ENCODE data around the gene PARVB. TPM values are rescaled to one million over a fixed set of nuclear protein-coding genes. Genes with fewer than 3 reads are reported as not detected.
A peak's percentile ranks its signal among the peaks of the same experiment; 100 is the strongest.

Gene PARVB
- total and polyA plus RNA-seq, 2 donors (not counting 3 experiments of a cell fraction or from before 2014, with no cell fraction given), result 155 to 162 TPM

DNA sequence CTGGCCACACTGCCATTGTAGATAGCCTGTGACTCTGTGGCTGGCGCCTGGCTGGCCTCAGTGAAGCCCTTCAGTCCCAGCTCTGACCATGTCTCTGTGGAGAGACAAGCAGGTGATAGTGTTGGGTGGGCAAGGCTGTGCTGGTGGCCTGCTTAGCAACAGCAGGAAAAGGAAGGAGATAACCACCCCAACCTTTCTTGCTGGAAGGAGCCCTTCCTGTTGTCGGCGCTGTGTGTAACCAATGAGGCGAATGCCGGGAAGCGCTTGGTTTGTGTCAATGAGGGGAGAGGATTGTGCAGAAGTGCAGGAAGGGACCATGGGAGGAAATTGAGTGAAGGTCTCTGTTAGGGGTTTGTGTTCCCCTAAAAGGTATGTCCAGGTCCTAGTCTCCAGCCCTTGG, 27.3 kb downstream of the PARVB start:
- intact Hi-C loops (cut with micrococcal nuclease) (no loop called here), dilution Hi-C loops (cut with MboI; ENCODE audit: extremely low pct_ligation_motif_present, low sequenced_read_pairs) (no loop called here)
- Histone ChIP-seq H3K27me3 (ENCODE audit: control insufficient read depth in 2 of 2, insufficient read depth in 2 of 2, low read length in 2 of 2) (no peaks in the 10 kb centered on the region), H3K9me1 (replicated peaks; ENCODE audit: control insufficient read depth, extremely low read depth, insufficient read depth, low read length) (no peaks in the 10 kb centered on the region), H3K4me1 (ENCODE audit: control insufficient read depth, extremely low read depth, insufficient read depth, low read length) (peaks cover 25% of the 10 kb centered on the region), H3K4me3 (replicated peaks in 1 of 3; ENCODE audit: insufficient read depth in 1 of 3, low read depth in 1 of 3, low read length in 3 of 3) (no peak overlapping the region), H3K36me3 (ENCODE audit: control insufficient read depth in 2 of 2, extremely low read depth in 1 of 2, insufficient read depth in 2 of 2, low read length in 2 of 2) (no peaks in the 10 kb centered on the region), H3K9ac (replicated peaks; ENCODE audit: extremely low read depth, insufficient read depth, low read length) (no peak overlapping the region), H3K4me2 (ENCODE audit: insufficient read depth, low read length) (no peak overlapping the region), H3K79me2 (ENCODE audit: control insufficient read depth, insufficient read depth, low read length) (peaks cover 87% of the 10 kb centered on the region), H3K27ac (ENCODE audit: insufficient read depth, low read depth, low read length) (no peak overlapping the region), H4K20me1 (replicated peaks; ENCODE audit: control insufficient read depth, extremely low read depth, insufficient read depth, low read length) (no peaks in the 10 kb centered on the region), H3K9me3 (replicated peaks; ENCODE audit: control insufficient read depth, insufficient read depth, low read length) (no peaks in the 10 kb centered on the region), H2AFZ (ENCODE audit: low read depth, low read length) (no peak overlapping the region)
- ChIA-PET CTCF (interaction anchor here (0.8 to 1.4 kb wide), 3 partner anchors 19 to 58 kb away, joined by 3 to 9 read pairs (median 4); no protein-coding TSS in a partner anchor), POLR2A (no interaction called here)
- BruUV-seq (replicated peaks), result no TSS peak
- peak; percentile 25 for DNase-seq (ENCODE audit: low read depth, low spot score)
- peak; percentile 62 for FAIRE-seq
- TF ChIP-seq GATA2 (IDR thresholded peaks at IDR 0.05; ENCODE audit: insufficient read depth, insufficient read length, low read depth, low read length) (no peak), EZH2 (IDR thresholded peaks at IDR 0.05; ENCODE audit: borderline replicate concordance, low read depth, low read length, severe bottlenecking) (no peak), JUN (IDR thresholded peaks at IDR 0.05; ENCODE audit: borderline replicate concordance, insufficient read depth, insufficient read length, low read depth) (no peak), POLR2A (IDR thresholded peaks at IDR 0.05; ENCODE audit: low read depth, low read length) (no peak), MYC (IDR thresholded peaks at IDR 0.05; ENCODE audit: low read depth, low read length) (no peak), FOS (IDR thresholded peaks at IDR 0.05; ENCODE audit: borderline replicate concordance, insufficient read depth, low read length) (no peak), POLR2AphosphoS5 (IDR thresholded peaks at IDR 0.05; ENCODE audit: insufficient read depth, low read depth, low read length) (no peak)
- TF ChIP-seq, protein P1, sequence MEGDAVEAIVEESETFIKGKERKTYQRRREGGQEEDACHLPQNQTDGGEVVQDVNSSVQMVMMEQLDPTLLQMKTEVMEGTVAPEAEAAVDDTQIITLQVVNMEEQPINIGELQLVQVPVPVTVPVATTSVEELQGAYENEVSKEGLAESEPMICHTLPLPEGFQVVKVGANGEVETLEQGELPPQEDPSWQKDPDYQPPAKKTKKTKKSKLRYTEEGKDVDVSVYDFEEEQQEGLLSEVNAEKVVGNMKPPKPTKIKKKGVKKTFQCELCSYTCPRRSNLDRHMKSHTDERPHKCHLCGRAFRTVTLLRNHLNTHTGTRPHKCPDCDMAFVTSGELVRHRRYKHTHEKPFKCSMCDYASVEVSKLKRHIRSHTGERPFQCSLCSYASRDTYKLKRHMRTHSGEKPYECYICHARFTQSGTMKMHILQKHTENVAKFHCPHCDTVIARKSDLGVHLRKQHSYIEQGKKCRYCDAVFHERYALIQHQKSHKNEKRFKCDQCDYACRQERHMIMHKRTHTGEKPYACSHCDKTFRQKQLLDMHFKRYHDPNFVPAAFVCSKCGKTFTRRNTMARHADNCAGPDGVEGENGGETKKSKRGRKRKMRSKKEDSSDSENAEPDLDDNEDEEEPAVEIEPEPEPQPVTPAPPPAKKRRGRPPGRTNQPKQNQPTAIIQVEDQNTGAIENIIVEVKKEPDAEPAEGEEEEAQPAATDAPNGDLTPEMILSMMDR (IDR thresholded peaks at IDR 0.05; ENCODE audit: extremely low read depth in 1 of 2, insufficient read depth in 1 of 2, low read depth in 1 of 2, low read length in 2 of 2), result no peak
- TF ChIP-seq, protein P2, sequence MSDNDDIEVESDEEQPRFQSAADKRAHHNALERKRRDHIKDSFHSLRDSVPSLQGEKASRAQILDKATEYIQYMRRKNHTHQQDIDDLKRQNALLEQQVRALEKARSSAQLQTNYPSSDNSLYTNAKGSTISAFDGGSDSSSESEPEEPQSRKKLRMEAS (IDR thresholded peaks at IDR 0.05; ENCODE audit: insufficient read depth, insufficient read length), result no peak

Data from endothelial cell of umbilical vein (primary cell).